ENCODE measurements around the gene CFAP157. TPM values are rescaled to one million over a fixed set of nuclear protein-coding genes. Genes with fewer than 3 reads are reported as not detected.

The CFAP157 gene
- total and polyA plus RNA-seq, 2 donors (not counting 3 experiments of a cell fraction or from before 2014, with no cell fraction given), result 0.03 TPM; not detected in 1

- no peaks in the 10 kb centered on the region for H4K20me1 ChIP-seq (replicated peaks; ENCODE audit: control insufficient read depth, extremely low read depth, insufficient read depth, low read length)
- intact Hi-C loops (cut with micrococcal nuclease), result no loop called here
- dilution Hi-C loops (cut with MboI; ENCODE audit: extremely low pct_ligation_motif_present, low sequenced_read_pairs), result no loop called here
- TF ChIP-seq POLR2A (IDR thresholded peaks at IDR 0.05; ENCODE audit: low read depth, low read length) (no peak), EZH2 (IDR thresholded peaks at IDR 0.05; ENCODE audit: borderline replicate concordance, low read depth, low read length, severe bottlenecking) (no peak), MYC (IDR thresholded peaks at IDR 0.05; ENCODE audit: low read depth, low read length) (no peak), MAX (IDR thresholded peaks at IDR 0.05; ENCODE audit: insufficient read depth, insufficient read length) (no peak), JUN (IDR thresholded peaks at IDR 0.05; ENCODE audit: borderline replicate concordance, insufficient read depth, insufficient read length, low read depth) (no peak), GATA2 (IDR thresholded peaks at IDR 0.05; ENCODE audit: insufficient read depth, insufficient read length, low read depth, low read length) (no peak), POLR2AphosphoS5 (IDR thresholded peaks at IDR 0.05; ENCODE audit: insufficient read depth, low read depth, low read length) (no peak), FOS (IDR thresholded peaks at IDR 0.05; ENCODE audit: borderline replicate concordance, insufficient read depth, low read length) (no peak)
- POLR2A ChIA-PET, result interaction anchor here (0.6 kb wide), 1 partner anchor 37 kb away, joined by 3 read pairs; no protein-coding TSS in a partner anchor
- no peak overlapping the region for H3K4me2 ChIP-seq (ENCODE audit: insufficient read depth, low read length)
- H3K9ac ChIP-seq (replicated peaks; ENCODE audit: extremely low read depth, insufficient read depth, low read length), result no peak overlapping the region
- H2AFZ ChIP-seq (ENCODE audit: low read depth, low read length), result no peak overlapping the region
- no TSS peak for BruUV-seq (replicated peaks)
- H3K79me2 ChIP-seq (ENCODE audit: control insufficient read depth, insufficient read depth, low read length), result no peaks in the 10 kb centered on the region
- H3K27me3 ChIP-seq (ENCODE audit: control insufficient read depth in 2 of 2, insufficient read depth in 2 of 2, low read length in 2 of 2), result no peaks in the 10 kb centered on the region
- H3K4me3 ChIP-seq (replicated peaks in 1 of 3; ENCODE audit: insufficient read depth in 1 of 3, low read depth in 1 of 3, low read length in 3 of 3), result no peak overlapping the region
- peaks cover 0 to 19% of the 10 kb centered on the region in 2 experiments for H3K36me3 ChIP-seq (ENCODE audit: control insufficient read depth in 2 of 2, extremely low read depth in 1 of 2, insufficient read depth in 2 of 2, low read length in 2 of 2)
- DNase-seq (ENCODE audit: low read depth, low spot score) (no peak), FAIRE-seq (no peak)
- H3K9me1 ChIP-seq (replicated peaks; ENCODE audit: control insufficient read depth, extremely low read depth, insufficient read depth, low read length), result no peaks in the 10 kb centered on the region
- no peaks in the 10 kb centered on the region for H3K4me1 ChIP-seq (ENCODE audit: control insufficient read depth, extremely low read depth, insufficient read depth, low read length)
- CTCF ChIA-PET, result no interaction called here
- H3K9me3 ChIP-seq (replicated peaks; ENCODE audit: control insufficient read depth, insufficient read depth, low read length), result no peaks in the 10 kb centered on the region
- H3K27ac ChIP-seq (ENCODE audit: insufficient read depth, low read depth, low read length), result no peak overlapping the region
Measured at GRCh38 chr9:127689329-127690000, 17.3 kb upstream of the CFAP157 start.

All from endothelial cell of umbilical vein (primary cell).